Measurements from ENCODE around the gene DKKL1.

DKKL1 gene

DNA sequence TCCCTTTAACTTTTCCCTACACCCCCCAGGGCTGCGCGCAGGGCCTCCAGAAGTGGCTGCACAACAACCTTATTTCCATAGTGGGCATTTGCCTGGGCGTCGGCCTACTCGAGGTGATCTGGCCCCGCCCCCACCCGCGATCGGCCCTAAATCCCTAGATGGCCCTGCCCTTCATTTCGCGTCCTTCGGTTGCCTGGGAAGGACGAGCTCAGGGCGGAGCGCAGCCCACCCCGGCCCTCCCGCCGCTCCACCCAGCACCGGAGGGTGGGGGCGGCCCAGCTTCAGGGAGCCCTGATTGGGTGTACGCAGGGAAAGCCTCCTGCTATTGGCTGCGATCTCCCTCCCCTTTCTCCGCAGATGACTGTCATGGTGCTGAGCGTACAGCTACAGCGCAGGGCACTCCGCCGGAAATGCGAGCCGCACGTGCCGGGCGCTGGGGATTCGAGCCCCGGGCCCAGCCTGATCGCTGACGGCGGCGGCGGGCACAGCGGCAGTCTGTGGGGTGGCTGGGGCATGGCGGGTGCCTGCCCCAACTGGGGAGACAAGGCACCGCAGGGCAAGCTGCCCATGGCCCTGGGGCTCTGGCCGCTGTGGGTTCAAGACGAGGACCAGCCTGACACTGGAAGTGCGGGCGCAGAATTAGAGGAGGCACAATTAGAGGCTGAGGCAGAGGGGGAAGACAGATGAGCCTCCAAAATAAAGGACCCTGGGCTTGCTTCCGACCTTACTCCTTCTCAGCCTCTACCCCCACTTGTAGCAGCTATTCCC is 24.2 kb upstream of the DKKL1 start:
- TF ChIP-seq, protein P1, sequence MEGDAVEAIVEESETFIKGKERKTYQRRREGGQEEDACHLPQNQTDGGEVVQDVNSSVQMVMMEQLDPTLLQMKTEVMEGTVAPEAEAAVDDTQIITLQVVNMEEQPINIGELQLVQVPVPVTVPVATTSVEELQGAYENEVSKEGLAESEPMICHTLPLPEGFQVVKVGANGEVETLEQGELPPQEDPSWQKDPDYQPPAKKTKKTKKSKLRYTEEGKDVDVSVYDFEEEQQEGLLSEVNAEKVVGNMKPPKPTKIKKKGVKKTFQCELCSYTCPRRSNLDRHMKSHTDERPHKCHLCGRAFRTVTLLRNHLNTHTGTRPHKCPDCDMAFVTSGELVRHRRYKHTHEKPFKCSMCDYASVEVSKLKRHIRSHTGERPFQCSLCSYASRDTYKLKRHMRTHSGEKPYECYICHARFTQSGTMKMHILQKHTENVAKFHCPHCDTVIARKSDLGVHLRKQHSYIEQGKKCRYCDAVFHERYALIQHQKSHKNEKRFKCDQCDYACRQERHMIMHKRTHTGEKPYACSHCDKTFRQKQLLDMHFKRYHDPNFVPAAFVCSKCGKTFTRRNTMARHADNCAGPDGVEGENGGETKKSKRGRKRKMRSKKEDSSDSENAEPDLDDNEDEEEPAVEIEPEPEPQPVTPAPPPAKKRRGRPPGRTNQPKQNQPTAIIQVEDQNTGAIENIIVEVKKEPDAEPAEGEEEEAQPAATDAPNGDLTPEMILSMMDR (conservative IDR thresholded peaks at IDR 0.05; ENCODE audit: low read depth, low read length), result no peak
- DNase-seq (ENCODE audit: low read depth), result peak; percentile 79
- peak overlapping the region; percentile 41 for H3K4me3 ChIP-seq (ENCODE audit: low read length)

DNA sequence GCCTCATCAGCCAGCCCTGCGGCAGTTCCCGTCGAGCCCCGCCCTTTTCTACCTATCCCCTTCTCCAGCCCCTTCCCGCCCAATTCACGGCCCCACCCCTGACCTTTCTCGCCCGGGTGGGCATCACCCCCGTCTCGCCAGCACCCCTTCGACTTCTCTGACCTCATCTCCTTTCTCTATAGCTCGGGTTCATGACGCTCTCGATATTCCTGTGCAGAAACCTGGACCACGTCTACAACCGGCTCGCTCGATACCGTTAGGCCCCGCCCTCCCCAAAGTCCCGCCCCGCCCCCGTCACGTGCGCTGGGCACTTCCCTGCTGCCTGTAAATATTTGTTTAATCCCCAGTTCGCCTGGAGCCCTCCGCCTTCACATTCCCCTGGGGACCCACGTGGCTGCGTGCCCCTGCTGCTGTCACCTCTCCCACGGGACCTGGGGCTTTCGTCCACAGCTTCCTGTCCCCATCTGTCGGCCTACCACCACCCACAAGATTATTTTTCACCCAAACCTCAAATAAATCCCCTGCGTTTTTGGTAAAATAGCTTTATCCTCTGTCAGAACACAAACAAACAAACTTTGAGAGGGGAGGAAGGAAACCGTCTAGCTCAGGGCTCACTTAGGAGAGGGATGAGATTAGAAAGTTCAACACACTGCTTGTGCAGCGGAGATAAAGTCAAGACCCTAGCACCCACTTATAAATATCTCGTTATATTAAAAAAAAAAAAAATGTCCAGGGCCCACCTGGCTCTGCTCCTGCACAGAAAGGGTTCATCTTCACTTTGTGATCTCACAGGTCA is 23.4 kb upstream of the DKKL1 start:
- TF ChIP-seq, protein P1 (conservative IDR thresholded peaks at IDR 0.05; ENCODE audit: low read depth, low read length), result no peak
- peak; percentile 31 for DNase-seq (ENCODE audit: low read depth)
- H3K4me3 ChIP-seq (ENCODE audit: low read length), result peak overlapping the region; percentile 24

DNA sequence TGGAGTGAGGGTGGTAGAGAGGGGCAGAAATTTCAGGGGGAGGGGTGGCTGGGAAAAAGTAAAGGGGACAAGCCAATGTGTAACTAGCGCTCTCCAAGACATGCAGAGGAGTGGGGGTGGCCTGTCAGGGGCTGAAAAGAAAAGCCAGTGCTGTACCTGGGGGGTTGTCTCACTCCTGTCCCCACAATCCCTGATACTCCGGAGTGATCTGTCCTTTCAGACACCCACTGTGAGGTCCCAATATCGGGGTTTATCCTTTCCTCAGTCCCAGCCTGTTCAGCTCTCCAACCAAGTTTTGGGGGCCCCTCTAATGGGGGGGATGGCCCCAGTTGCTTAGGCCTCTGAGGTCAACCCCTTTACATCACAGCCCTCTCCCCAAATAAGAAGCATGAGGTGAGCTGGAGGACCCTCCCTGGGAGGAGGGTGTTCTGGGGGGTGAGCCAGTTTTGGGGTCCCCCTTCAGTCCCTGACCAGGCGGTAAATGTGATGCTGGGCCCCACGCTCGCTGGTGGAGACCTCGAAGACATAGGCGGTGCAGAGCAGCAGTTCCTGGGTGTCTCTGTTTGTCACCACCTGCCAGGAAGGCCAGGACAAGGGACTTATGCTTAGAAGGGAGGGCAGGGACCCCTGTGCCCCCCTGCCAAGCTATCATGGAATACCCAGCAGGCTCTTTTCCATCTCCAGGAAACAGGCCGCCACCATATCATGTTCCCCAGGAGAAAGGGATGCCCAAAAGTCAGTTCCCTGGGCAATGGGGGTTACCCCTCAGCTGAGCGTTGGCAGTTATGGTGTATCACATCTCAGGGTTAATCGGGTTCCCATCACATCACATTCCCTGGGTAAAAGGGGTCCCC is 22.6 kb upstream of the DKKL1 start:
- TF ChIP-seq, protein P1 (conservative IDR thresholded peaks at IDR 0.05; ENCODE audit: low read depth, low read length), result no peak
- H3K4me3 ChIP-seq (ENCODE audit: low read length), result no peak overlapping the region
- DNase-seq (ENCODE audit: low read depth), result no peak

DNA sequence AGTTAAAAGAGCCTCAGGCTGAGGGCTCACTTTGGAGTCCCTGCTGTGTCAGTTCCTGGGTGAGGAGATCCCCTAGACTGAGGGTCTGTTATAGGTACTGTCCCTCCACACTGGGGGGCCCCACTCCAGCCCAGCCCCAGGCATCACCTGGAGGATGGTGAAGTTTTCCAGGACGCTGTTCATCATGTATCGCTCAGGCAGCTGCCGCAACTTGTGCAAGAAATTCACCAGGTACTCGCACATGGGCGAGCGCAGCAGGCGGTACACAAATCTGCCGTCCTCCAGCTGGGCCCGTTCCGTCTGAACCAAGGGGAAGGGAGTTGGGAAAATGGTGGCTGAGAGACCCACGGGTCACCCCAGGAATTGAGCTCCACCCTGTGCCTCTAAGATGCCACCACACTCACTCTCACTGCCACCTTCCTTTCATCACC is 21.4 kb upstream of the DKKL1 start:
- DNase-seq (ENCODE audit: low read depth), result no peak
- no peak overlapping the region for H3K4me3 ChIP-seq (ENCODE audit: low read length)
- TF ChIP-seq, protein P1 (conservative IDR thresholded peaks at IDR 0.05; ENCODE audit: low read depth, low read length), result no peak

DNA sequence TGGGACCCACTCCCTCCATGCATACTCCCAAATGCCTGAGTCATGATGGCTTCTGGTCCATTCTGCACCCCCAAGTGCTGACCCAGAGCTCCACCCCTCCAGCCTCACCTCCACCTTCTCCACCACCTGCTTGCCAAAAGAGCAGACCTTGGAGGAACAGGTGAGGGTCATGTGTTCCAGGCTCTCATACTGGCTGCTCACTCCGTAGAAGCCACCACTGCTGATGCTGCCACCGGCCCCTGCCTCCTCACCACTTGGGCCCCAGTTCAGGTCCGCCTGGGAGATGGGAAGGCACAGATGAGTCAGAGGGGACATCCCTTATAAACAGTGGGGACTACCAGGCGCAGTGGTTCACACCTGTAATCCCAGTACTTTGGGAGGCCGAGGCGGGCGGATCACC is 20.6 kb upstream of the DKKL1 start:
- no peak for DNase-seq (ENCODE audit: low read depth)
- no peak overlapping the region for H3K4me3 ChIP-seq (ENCODE audit: low read length)
- TF ChIP-seq, protein P1 (conservative IDR thresholded peaks at IDR 0.05; ENCODE audit: low read depth, low read length), result no peak

DNA sequence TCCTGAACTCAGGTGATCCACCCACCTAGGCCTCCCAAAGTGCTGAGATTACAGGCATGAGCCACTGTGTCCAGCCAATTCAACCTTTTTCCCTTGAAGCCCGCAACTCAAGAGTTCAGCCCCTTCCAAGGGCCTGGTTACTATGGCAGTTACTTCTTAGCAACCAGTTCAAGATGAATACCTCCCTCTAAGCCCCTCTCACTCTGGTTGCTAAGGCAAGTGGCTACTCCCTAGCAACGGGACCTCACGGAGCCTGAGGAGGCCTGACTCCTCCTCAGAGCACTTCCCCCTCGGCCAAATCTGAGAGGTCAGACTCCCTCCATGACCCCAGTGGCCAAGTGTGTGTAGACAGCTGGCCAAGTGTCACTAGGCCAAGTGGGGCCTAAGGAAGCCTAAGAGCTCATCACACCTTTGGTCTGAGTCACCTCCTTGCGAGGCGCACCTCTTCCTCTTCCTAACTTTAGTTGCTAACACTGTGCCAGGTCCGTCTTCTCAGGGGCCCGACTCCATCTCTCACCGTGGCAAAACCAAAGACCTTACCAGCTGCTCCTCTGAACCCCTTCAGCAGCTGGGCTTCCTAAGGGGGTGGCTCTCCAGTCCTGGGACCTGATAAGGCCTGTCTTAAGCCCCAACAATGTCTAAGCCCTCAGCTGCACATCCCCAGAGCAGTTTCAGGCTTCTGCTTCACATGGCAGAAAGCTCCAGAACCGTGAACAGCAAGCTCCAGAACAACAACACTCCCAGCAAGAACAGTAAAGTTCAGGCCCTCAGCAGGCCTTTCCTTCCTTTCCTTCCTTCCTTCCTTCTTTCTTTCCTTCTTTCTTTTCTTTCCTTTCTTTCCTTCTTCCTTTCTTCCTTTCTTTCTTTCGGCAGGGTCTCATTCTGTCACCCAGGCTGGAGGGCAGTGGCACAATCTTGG is 18.9 kb upstream of the DKKL1 start:
- DNase-seq (ENCODE audit: low read depth), result no peak
- no peak overlapping the region for H3K4me3 ChIP-seq (ENCODE audit: low read length)
- TF ChIP-seq, protein P1 (conservative IDR thresholded peaks at IDR 0.05; ENCODE audit: low read depth, low read length), result no peak
